Mesendoderm (in vitro differentiated cells): Measurements from ENCODE around the gene KPTN. TPM values are rescaled to one million over a fixed set of nuclear protein-coding genes. Genes with fewer than 3 reads are reported as not detected.

Experiments
- DNase-seq: peaks from one replicate; pipeline ENCODE4 v3.0.0; 2013
- H2AK5ac ChIP-seq: 2 replicates; pipeline ENCODE4 v1.6.1; 2013; ENCODE audit warnings: low read length, inconsistent platforms
- H2BK120ac ChIP-seq: 2 replicates; pipeline ENCODE4 v1.6.1; 2013; ENCODE audit warnings: low read depth, mild to moderate bottlenecking, low read length, moderate library complexity, mixed read lengths
- H2BK15ac ChIP-seq: replicated peaks from 2 replicates; pipeline ENCODE4 v1.6.1; 2013; ENCODE audit warnings: low read depth, mild to moderate bottlenecking, moderate library complexity
- H2BK5ac ChIP-seq: 2 replicates; pipeline ENCODE4 v1.6.1; 2013; ENCODE audit warnings: low read length, inconsistent platforms
- H3K18ac ChIP-seq: 2 replicates; pipeline ENCODE4 v1.6.1; 2013; ENCODE audit warnings: mild to moderate bottlenecking, low read length, mixed read lengths
- H3K23ac ChIP-seq: one replicate; pipeline ENCODE4 v1.6.1; 2013; ENCODE audit warnings: low read length
- H3K27ac ChIP-seq: 2 replicates; pipeline ENCODE4 v1.5.1; 2013; ENCODE audit warnings: low read depth, mild to moderate bottlenecking, inconsistent platforms, low read length, moderate library complexity
- H3K27me3 ChIP-seq: 2 replicates; pipeline ENCODE4 v1.6.1; 2013; ENCODE audit warnings: low read length, control low read depth, mild to moderate bottlenecking, inconsistent platforms; ENCODE audit not compliant: insufficient read depth, poor library complexity
- H3K36me3 ChIP-seq: 2 replicates; pipeline ENCODE4 v1.6.1; 2013; ENCODE audit warnings: low read length, inconsistent platforms; ENCODE audit not compliant: control insufficient read depth, insufficient read depth
- H3K4ac ChIP-seq: one replicate; pipeline ENCODE4 v1.6.1; 2013; ENCODE audit warnings: low read depth, mild to moderate bottlenecking, low read length, moderate library complexity
- H3K4me1 ChIP-seq: 2 replicates; pipeline ENCODE4 v1.6.1; 2013; ENCODE audit warnings: low read depth, low read length, inconsistent platforms; ENCODE audit not compliant: control insufficient read depth
- H3K4me2 ChIP-seq: 2 replicates; pipeline ENCODE4 v1.6.1; 2013; ENCODE audit warnings: low read length
- H3K4me3 ChIP-seq: 2 replicates; pipeline ENCODE4 v1.5.1; 2013; ENCODE audit warnings: mild to moderate bottlenecking, low read length
- H3K56ac ChIP-seq: one replicate; pipeline ENCODE4 v1.6.1; 2013; ENCODE audit warnings: low read length
- H3K79me1 ChIP-seq: 2 replicates; pipeline ENCODE4 v1.6.1; 2013; ENCODE audit warnings: low read length, inconsistent platforms
- H3K79me2 ChIP-seq: 2 replicates; pipeline ENCODE4 v1.6.1; 2013; ENCODE audit warnings: mild to moderate bottlenecking, low read length; ENCODE audit not compliant: control insufficient read depth, insufficient read depth
- H3K9ac ChIP-seq: 2 replicates; pipeline ENCODE4 v1.6.1; 2013; ENCODE audit warnings: low read length, inconsistent platforms
- H4K5ac ChIP-seq: one replicate; pipeline ENCODE4 v1.6.1; 2013; ENCODE audit warnings: low read length
- H4K8ac ChIP-seq: one replicate; pipeline ENCODE4 v1.6.1; 2013; ENCODE audit warnings: low read depth, mild to moderate bottlenecking, control low read depth, low read length, moderate library complexity
- WGBS: extraction: QIAGEN DNeasy Blood & Tissue Kit; methylation state at CpG from one replicate; pipeline ENCODE4 v1.1.7; 2013; ENCODE audit warnings: low lambda C conversion rate, missing lambda C conversion rate; ENCODE audit not compliant: insufficient coverage; ENCODE audit errors: extremely low coverage; 5-methylcytosine and 5-hydroxymethylcytosine counted together
- polyA plus RNA-seq, 2 experiments: library from polyadenylated mRNA; stranded (reverse); fragments of 200-250 nt; gene quantifications; one replicate each; pipeline ENCODE4 v1.2.3, GENCODE V29; 2013

The KPTN gene
- polyA plus RNA-seq (2013, experiment 1 of 2) = 22.4 TPM
- polyA plus RNA-seq (2013, experiment 2 of 2) = 22.2 TPM

DNA sequence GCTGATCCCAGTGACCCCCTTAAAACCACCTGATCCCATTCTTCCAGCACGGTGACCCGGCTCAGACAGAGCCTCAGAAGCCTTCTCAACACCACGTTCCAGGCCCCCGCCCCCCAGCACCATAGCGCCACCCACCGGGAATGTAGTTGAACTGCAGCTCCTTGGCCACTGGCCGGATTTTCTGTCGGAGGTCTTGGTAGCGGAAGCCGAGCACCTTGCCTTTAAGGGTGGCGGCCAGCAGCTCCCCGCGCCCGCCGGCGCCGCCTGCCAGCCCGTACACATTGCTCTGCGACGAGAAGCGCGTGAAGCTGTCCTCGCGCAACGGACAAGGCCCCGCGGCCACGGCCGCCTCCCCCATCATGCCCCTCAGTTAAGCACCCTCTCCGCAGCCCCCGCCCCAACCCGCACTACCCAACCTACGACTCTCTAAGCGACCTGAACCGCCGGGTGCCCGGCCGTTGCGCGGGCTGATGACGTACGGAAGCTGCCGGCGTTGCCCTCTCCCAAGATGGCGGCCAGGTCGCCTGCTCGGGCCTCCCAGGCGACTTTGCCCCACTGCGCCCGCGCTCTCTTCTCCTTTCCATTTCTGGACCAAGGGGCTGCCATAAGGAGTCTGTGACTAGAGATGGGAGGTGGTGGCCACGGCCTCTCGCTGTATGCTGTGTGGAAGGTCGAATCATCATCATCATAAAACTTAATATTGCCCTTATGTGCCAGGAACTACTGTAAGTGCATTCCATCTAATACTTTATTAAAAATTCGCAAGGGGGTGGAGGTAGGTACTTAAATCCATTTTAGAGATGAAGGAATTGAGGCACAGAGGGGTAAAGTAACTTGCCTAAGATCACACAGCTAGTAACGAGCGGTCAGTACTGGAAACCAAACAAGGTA lies at the start of gene KPTN:
TSS of gene KPTN (minus strand) at position 420 of the 891 bp plus-strand sequence. CDS start at position 361, 59 bp downstream.
- H3K27me3 ChIP-seq = no peaks in the 10 kb centered on the region
- H3K18ac ChIP-seq = peak within 1 kb of the TSS; percentile 19
- no peak within 1 kb of the TSS for H2AK5ac ChIP-seq
- H2BK15ac ChIP-seq = no peak within 1 kb of the TSS
- H3K36me3 ChIP-seq = no peaks in the 10 kb centered on the region
- H3K4ac ChIP-seq = no peak within 1 kb of the TSS
- no peak within 1 kb of the TSS for H3K23ac ChIP-seq
- peak within 1 kb of the TSS; percentile 87 for H3K9ac ChIP-seq
- no peaks in the 10 kb centered on the region for H3K79me1 ChIP-seq
- H2BK120ac ChIP-seq = no peak within 1 kb of the TSS
- peak within 1 kb of the TSS; percentile 88 for H4K8ac ChIP-seq
- no peak within 1 kb of the TSS for H4K5ac ChIP-seq
- H3K4me2 ChIP-seq = peak within 1 kb of the TSS; percentile 77
- H3K4me1 ChIP-seq = no peaks in the 10 kb centered on the region
- H3K56ac ChIP-seq = peak within 1 kb of the TSS; percentile 97
- H3K4me3 ChIP-seq = peak within 1 kb of the TSS; percentile 64
- H3K27ac ChIP-seq = no peak within 1 kb of the TSS
- peak within 1 kb of the TSS; percentile 85 for H2BK5ac ChIP-seq
- H3K79me2 ChIP-seq = no peaks in the 10 kb centered on the region
- no CpG with 5 or more reads among the region's 57 CpGs for WGBS
- DNase-seq = peak; percentile 95

DNA sequence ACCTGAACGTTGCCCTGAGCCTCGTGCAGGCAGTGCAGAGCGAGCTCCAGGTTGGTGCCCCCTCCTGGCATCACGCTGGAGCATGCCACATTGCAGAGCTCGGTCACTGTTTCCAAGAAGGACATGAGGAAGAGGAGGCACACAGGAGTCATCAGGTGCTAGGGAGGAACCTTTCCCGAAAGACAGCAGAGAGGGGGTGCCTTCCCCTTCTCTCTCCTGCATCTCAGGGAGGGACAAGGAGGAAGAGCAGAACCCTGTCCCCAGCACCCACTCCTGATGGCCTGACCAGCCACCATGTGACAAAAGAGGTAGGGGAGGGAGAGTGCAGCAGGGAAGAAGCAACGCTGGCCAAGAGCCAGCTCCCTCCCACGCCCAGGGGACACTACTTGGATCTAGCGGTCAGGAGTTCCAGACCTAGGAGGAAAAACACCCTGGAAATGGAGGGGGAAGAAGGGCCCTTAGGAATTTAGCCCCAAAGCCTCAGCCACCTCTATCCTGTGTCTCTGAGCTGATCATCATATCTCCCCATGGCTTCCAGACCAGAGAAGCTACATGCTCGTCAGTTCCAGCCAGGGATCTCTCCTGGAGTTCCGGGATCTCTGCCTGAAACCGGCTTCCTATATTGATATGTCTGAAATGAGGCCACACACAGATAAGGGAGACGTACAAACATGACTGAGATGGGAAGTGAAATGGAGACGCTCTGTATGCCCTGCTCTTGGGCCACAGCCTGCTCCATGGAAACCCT lies 47.8 kb upstream of the KPTN start:
- Histone ChIP-seq H4K5ac (no peak overlapping the region), H3K27ac (no peak overlapping the region), H3K23ac (no peak overlapping the region), H3K4ac (no peak overlapping the region), H3K27me3 (no peaks in the 10 kb centered on the region), H3K4me3 (no peak overlapping the region), H2AK5ac (no peak overlapping the region), H2BK15ac (no peak overlapping the region), H2BK5ac (no peak overlapping the region), H3K9ac (no peak overlapping the region), H3K18ac (no peak overlapping the region), H3K79me2 (no peaks in the 10 kb centered on the region), H3K36me3 (no peaks in the 10 kb centered on the region), H3K56ac (no peak overlapping the region), H3K4me1 (no peaks in the 10 kb centered on the region), H3K79me1 (no peaks in the 10 kb centered on the region), H3K4me2 (no peak overlapping the region), H2BK120ac (no peak overlapping the region), H4K8ac (no peak overlapping the region)
- no CpG with 5 or more reads among the region's 14 CpGs for WGBS
- no peak for DNase-seq

DNA sequence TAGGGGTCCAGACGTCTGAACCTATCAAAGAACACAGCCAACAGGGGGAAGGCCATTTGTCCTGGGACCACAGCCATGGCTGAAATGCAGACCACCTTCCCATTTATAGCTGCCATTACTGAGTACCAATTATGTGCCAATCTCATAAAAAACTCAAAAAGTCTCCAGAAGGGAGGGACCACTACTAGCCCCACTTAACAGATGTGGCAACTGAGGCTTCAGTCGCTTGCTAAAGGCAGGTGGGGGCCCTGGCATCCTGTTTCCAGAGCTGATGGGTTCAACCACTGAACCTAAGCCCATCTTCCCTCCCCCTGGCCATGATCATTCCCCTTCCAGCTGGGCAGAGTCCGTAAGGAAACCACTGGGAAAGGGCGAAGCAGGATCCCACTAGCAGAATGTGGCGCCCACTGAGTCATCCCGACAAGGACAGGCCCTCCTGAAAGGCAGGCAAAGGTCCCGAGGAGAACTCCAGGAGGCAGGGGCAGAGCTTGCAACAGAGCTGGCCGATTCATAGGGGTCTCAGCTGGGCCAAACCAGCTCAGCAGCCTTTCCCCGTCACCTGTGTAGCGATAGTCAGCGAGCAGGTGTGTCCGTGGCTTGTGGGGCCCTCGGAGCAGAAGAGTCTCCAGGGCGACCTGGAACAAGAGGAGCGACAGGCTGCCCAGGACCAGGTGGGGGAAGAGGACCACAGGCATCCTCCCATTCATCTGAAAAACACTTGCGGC lies 45.2 kb upstream of the KPTN start:
- H3K23ac ChIP-seq = no peak overlapping the region
- H3K4ac ChIP-seq = no peak overlapping the region
- no peak overlapping the region for H4K8ac ChIP-seq
- no peaks in the 10 kb centered on the region for H3K79me1 ChIP-seq
- DNase-seq = no peak
- no peak overlapping the region for H3K27ac ChIP-seq
- H3K27me3 ChIP-seq = no peaks in the 10 kb centered on the region
- no peaks in the 10 kb centered on the region for H3K4me1 ChIP-seq
- H3K36me3 ChIP-seq = no peaks in the 10 kb centered on the region
- no peak overlapping the region for H3K4me2 ChIP-seq
- no peak overlapping the region for H3K56ac ChIP-seq
- H3K4me3 ChIP-seq = no peak overlapping the region
- H2BK15ac ChIP-seq = no peak overlapping the region
- H2BK120ac ChIP-seq = no peak overlapping the region
- H2AK5ac ChIP-seq = no peak overlapping the region
- H3K9ac ChIP-seq = no peak overlapping the region
- H3K79me2 ChIP-seq = no peaks in the 10 kb centered on the region
- no peak overlapping the region for H2BK5ac ChIP-seq
- H4K5ac ChIP-seq = no peak overlapping the region
- no CpG with 5 or more reads among the region's 16 CpGs for WGBS
- H3K18ac ChIP-seq = no peak overlapping the region

DNA sequence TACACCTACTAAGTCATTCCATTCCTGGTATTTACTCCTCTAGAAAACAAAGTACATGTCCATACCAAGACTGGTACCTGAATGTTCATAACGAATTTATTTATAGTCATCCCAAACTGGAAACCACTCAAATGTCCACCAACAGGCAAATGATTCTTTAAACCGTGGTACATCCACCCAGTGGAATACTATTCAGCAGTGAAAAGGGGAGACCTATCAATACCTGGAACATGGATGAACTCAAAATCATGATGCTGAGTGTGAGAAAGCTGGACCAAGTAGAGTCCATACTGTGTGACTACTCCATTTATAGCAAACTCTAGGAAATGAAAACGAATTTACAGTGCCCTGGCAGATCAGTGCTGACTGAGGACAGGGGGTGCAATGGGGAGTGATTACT lies 42.8 kb upstream of the KPTN start:
- Histone ChIP-seq H3K4me2 (no peak overlapping the region), H3K36me3 (no peaks in the 10 kb centered on the region), H3K79me2 (no peaks in the 10 kb centered on the region), H3K4me1 (no peaks in the 10 kb centered on the region), H3K56ac (no peak overlapping the region), H3K27me3 (no peaks in the 10 kb centered on the region), H4K8ac (no peak overlapping the region), H3K4me3 (no peak overlapping the region), H2AK5ac (no peak overlapping the region), H3K79me1 (no peaks in the 10 kb centered on the region), H3K9ac (no peak overlapping the region), H3K27ac (no peak overlapping the region), H2BK5ac (no peak overlapping the region), H3K23ac (no peak overlapping the region), H3K4ac (no peak overlapping the region), H4K5ac (no peak overlapping the region), H3K18ac (no peak overlapping the region), H2BK15ac (no peak overlapping the region), H2BK120ac (no peak overlapping the region)
- no peak for DNase-seq
- WGBS = no CpG with 5 or more reads among the region's 3 CpGs

DNA sequence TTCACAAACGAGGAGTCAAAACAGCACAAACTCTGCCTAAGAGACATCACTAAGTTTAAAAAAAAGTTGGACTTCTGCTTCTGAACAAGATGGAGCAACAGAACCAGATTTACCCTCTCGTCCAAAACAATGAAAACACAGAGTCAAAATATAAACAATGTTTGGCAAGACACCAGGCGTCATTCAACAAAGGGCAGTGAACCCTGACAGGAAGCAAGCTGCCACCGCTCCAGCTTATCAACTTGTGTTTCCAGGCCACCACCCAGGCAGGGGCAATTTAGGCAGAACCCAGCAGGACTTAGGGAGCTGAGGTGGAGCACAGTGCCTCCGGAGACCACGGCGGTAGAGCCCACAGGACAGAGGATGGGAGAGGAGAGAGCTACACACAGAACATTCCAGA lies 39.5 kb upstream of the KPTN start:
- Histone ChIP-seq H3K36me3 (no peaks in the 10 kb centered on the region), H3K79me1 (no peaks in the 10 kb centered on the region)
- no peak for DNase-seq

More for the DNA sequence above, 39.5 kb upstream of the KPTN start:
- no peak overlapping the region for H3K18ac ChIP-seq
- H3K4me2 ChIP-seq = no peak overlapping the region
- H3K27ac ChIP-seq = no peak overlapping the region
- no CpG with 5 or more reads among the region's 7 CpGs for WGBS
- no peak overlapping the region for H2AK5ac ChIP-seq
- peak overlapping the region; percentile 34 for H3K56ac ChIP-seq
- H2BK5ac ChIP-seq = no peak overlapping the region
- H3K27me3 ChIP-seq = no peaks in the 10 kb centered on the region
- no peaks in the 10 kb centered on the region for H3K79me2 ChIP-seq
- H4K5ac ChIP-seq = no peak overlapping the region
- H3K9ac ChIP-seq = no peak overlapping the region
- no peak overlapping the region for H4K8ac ChIP-seq
- no peak overlapping the region for H2BK120ac ChIP-seq
- no peak overlapping the region for H3K23ac ChIP-seq
- no peak overlapping the region for H3K4me3 ChIP-seq
- H3K4me1 ChIP-seq = peaks cover 3% of the 10 kb centered on the region
- no peak overlapping the region for H2BK15ac ChIP-seq
- H3K4ac ChIP-seq = no peak overlapping the region
